Measurements from ENCODE around the gene CACNB2. TPM values are rescaled to one million over a fixed set of nuclear protein-coding genes. Genes with fewer than 3 reads are reported as not detected.

Gene CACNB2
- total RNA-seq, 1 donor from 2014 or later: 4.9 TPM

DNA sequence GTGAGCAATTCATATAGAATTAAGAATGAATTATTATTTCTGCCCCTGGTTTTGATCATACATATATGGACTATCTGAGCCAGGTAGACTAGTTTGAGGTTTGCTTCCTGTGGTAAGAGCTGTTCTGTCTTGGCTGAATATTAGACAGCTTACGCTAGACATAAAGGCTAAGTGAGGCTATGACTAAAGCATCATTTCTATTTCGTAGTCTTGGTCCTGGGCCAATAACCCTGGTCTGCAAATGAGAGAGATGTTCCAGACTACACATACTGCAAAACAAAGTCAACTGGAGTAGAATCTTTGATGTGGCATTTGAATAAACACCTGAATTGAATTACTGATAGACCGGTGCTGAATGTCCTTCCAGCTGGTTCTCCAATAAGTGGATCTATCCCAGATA is 40.8 kb upstream of the CACNB2 start:
- TF ChIP-seq, protein P1, sequence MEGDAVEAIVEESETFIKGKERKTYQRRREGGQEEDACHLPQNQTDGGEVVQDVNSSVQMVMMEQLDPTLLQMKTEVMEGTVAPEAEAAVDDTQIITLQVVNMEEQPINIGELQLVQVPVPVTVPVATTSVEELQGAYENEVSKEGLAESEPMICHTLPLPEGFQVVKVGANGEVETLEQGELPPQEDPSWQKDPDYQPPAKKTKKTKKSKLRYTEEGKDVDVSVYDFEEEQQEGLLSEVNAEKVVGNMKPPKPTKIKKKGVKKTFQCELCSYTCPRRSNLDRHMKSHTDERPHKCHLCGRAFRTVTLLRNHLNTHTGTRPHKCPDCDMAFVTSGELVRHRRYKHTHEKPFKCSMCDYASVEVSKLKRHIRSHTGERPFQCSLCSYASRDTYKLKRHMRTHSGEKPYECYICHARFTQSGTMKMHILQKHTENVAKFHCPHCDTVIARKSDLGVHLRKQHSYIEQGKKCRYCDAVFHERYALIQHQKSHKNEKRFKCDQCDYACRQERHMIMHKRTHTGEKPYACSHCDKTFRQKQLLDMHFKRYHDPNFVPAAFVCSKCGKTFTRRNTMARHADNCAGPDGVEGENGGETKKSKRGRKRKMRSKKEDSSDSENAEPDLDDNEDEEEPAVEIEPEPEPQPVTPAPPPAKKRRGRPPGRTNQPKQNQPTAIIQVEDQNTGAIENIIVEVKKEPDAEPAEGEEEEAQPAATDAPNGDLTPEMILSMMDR (IDR thresholded peaks at IDR 0.05; ENCODE audit: unreplicated experiment): no peak
- peaks cover 18% of the 10 kb centered on the region for H3K4me1 Mint-ChIP-seq (ENCODE audit: low read depth)
- no peaks in the 10 kb centered on the region for H3K27me3 Mint-ChIP-seq

DNA sequence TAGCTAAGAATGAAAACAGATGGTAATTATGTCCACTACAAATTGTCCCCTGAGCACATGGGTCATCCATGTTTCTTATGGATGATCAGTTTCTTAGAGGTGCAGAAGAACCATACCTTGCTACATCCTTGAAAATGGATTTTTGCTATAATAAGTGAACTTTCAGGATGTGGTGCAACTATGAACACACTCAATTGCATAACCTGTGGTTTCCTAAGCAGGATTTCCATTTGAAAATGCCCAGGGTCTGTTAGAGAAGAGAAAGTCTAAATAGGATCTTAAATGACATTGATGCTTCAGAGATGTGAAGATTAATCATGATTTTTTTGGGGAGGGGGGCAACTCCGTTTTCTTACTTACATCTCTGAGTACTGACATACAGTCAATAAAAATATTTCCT is 39.6 kb upstream of the CACNB2 start:
- no peaks in the 10 kb centered on the region for H3K27me3 Mint-ChIP-seq
- peaks cover 16% of the 10 kb centered on the region for H3K4me1 Mint-ChIP-seq (ENCODE audit: low read depth)
- TF ChIP-seq, protein P1 (IDR thresholded peaks at IDR 0.05; ENCODE audit: unreplicated experiment): no peak
- no peak overlapping the region for H3K4me3 Mint-ChIP-seq (ENCODE audit: low read depth)
- no peak for DNase-seq (ENCODE audit: low spot score, unreplicated experiment)
- no peaks in the 10 kb centered on the region for H3K9me3 Mint-ChIP-seq (ENCODE audit: low read depth)
- no peaks in the 10 kb centered on the region for H3K36me3 Mint-ChIP-seq (ENCODE audit: insufficient read depth)
- no peak overlapping the region for H3K27ac Mint-ChIP-seq

More for the DNA sequence above, 40.8 kb upstream of the CACNB2 start:
- Mint-ChIP-seq H3K4me3 (ENCODE audit: low read depth) (no peak overlapping the region), H3K36me3 (ENCODE audit: insufficient read depth) (no peaks in the 10 kb centered on the region), H3K27ac (no peak overlapping the region), H3K9me3 (ENCODE audit: low read depth) (no peaks in the 10 kb centered on the region)
- no peak for DNase-seq (ENCODE audit: low spot score, unreplicated experiment)

GRCh38 chr10:18102404-18102803 is 37.8 kb upstream of the CACNB2 start:
- peaks cover 11% of the 10 kb centered on the region for H3K4me1 Mint-ChIP-seq (ENCODE audit: low read depth)
- no peak for DNase-seq (ENCODE audit: low spot score, unreplicated experiment)

DNA sequence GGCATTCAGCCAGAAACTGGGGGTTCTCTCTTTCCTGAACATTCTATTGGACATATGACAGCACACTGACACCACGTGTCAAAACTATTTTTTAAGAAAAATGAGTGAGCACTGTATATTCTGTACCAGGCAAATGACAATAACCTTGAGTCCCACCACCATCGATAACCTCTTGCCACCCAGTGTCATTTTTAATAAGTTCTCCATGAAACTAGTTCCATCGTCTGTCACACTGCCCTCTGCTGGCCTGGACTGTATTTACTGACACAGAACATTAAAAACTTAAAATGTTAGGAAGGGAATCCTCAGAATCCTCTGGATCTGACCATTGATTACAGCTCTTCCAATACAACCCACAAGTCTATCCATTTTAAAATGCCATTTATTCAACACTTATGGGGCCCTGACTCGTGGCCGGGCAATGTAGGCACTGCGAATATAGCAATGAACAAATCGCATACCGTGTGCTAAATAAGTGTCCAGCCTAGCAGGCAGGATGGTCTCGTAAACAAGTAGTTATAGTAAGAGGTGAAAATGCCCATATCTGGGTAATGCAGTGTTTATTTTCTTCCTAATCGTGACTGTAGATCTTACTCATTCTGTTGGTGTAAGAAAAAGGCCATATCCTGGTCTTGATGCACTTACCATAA is 35.9 kb upstream of the CACNB2 start:
- TF ChIP-seq, protein P1 (IDR thresholded peaks at IDR 0.05; ENCODE audit: unreplicated experiment): peak; percentile 75
- Mint-ChIP-seq H3K27me3 (peaks cover 7% of the 10 kb centered on the region), H3K36me3 (ENCODE audit: insufficient read depth) (no peaks in the 10 kb centered on the region), H3K4me3 (ENCODE audit: low read depth) (no peak overlapping the region), H3K4me1 (ENCODE audit: low read depth) (peaks cover 8% of the 10 kb centered on the region), H3K27ac (no peak overlapping the region), H3K9me3 (ENCODE audit: low read depth) (no peaks in the 10 kb centered on the region)
- peak; percentile 16 for DNase-seq (ENCODE audit: low spot score, unreplicated experiment)

More at GRCh38 chr10:18102404-18102803, 37.8 kb upstream of the CACNB2 start:
- no peak overlapping the region for H3K27ac Mint-ChIP-seq
- TF ChIP-seq, protein P1 (IDR thresholded peaks at IDR 0.05; ENCODE audit: unreplicated experiment): no peak
- H3K4me3 Mint-ChIP-seq (ENCODE audit: low read depth): no peak overlapping the region
- no peaks in the 10 kb centered on the region for H3K36me3 Mint-ChIP-seq (ENCODE audit: insufficient read depth)
- no peaks in the 10 kb centered on the region for H3K9me3 Mint-ChIP-seq (ENCODE audit: low read depth)
- H3K27me3 Mint-ChIP-seq: peaks cover 4% of the 10 kb centered on the region

DNA sequence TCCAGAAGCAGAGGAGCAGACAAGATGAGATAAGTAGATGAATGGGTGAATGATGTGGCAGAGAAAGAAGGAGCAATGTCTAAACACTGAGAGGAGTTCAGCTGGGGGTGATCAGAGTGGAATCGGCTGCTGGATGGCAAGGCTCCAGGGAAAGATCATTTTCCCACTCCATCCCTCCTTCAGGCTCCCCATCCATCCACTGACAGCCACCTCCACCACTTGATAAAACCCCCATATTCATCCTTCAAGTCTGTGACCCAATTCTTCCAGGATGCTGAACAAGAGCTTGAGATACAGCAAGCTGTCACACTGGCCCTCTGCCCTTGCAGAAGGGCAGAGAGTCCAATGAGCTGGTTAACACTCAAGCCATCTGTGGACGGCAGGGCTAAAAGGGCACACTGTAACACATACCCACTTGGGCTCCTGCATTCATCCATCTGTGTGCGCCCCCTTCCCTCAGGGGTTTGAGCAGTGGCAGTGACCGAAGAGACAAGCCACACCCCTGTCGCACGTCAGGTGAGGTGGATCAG is 30.8 kb upstream of the CACNB2 start:
- DNase-seq (ENCODE audit: low spot score, unreplicated experiment): no peak
- Mint-ChIP-seq H3K4me1 (ENCODE audit: low read depth) (no peaks in the 10 kb centered on the region), H3K27ac (no peak overlapping the region), H3K4me3 (ENCODE audit: low read depth) (no peak overlapping the region), H3K36me3 (ENCODE audit: insufficient read depth) (no peaks in the 10 kb centered on the region), H3K9me3 (ENCODE audit: low read depth) (no peaks in the 10 kb centered on the region), H3K27me3 (peaks cover 7% of the 10 kb centered on the region)
- TF ChIP-seq, protein P1 (IDR thresholded peaks at IDR 0.05; ENCODE audit: unreplicated experiment): no peak

All from progenitor cell of endocrine pancreas (in vitro differentiated cells).